NCI-H2029 (cell line): ENCODE results near the gene HAUS7.
"Not testable (repeated sequence)": the region's sequence is repeated elsewhere in the genome, so short reads cannot be mapped to it uniquely, and the experiment has no call there.

ENCODE experiments used
- DNase-seq: peaks from one replicate; lab custom pipeline; 2025; lab: John Stamatoyannopoulos, UW

HAUS7 gene

GRCh38 chrX:153408871-153409351 is 61.5 kb downstream of the HAUS7 start:
- DNase-seq, result no peak

DNA sequence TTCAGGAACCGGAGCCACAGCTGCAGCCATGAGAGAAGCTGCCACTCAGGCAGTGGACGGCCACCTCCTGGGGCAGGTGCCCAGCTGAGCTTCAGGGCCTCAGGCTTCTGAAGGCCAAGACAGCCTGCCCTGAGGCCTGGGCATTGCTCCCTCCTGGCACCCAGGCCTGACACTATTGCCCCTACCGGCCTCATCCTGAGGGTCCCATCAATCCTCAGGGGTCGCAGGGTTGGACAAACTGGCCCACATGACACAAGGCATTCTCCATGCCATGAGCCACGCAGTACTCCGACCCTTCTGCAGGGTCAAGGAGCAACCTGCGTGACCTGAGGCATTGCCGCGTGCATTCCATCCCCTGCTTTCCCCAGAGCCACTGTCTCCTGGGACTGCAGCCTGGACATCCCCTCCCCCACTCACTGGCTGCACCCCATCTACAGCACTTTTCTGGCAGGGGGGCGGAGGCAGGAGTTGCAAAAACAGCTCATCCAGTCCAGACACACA is 62.1 kb downstream of the HAUS7 start:
- DNase-seq, result no peak

GRCh38 chrX:153407736-153408135 is 62.6 kb downstream of the HAUS7 start:
- DNase-seq, result no peak

DNA sequence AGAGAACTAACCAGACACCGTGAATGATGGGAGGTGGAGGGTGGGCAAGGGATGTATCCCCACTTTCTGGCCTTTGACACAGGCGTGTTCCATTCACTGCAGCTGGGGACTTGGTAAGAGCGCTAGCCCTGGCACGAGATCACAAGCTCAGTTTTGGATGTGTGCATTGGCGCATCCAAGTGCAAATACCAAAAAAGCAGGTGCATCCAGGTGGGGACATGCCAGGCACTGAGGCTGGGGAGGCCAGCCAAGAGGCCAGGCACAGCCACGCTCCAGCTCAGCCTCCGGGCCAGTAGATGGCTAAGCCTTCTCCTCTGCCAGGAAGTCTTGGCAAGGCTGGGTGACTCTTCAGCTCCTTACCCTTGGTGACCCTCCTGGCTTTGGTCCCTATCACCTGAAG is 63.5 kb downstream of the HAUS7 start:
- DNase-seq, result peak; percentile 19

DNA sequence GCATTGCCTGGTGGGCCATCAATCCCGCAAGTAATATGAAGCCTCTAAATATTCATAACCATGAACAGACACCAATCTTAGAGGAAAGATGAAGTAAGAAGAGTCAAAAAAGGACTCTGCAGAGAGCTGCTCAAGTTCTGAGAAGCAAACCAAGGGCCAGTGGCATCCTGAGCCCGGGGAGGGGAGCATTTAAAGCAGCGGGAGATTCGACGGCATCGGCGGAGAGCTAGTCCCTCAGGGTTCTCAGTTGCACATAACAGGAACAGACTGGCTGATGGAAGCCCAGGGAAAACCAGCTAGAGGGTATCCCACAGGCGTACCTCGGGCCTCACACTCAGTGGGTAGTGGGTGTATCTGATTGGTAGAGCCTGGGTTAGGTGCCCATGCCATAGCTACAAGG is 64.4 kb downstream of the HAUS7 start:
- no peak for DNase-seq

- DNase-seq, result no peak
Measured at GRCh38 chrX:153405426-153405825, 65.0 kb downstream of the HAUS7 start.

DNA sequence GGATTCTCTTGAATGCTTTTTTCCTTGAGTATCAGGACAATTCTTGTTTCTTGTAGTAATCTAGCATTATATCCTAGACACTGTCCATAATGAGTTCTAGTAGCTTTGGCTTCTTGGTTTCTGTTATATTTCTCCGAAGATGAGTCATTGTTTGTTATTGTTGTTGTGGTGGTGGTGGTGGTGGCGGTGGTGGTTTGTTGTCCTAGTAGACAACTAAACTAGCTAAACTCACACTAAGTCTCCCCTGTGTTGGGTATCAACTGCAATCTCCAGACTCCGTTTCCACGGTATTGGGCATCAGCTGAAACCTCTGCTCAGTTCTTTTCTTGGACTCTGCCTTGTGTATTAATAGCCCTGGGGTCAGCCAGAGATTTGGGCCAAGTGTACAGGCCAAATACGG is 66.0 kb downstream of the HAUS7 start:
- DNase-seq, result not testable (repeated sequence)

GRCh38 chrX:153401133-153401764 is 69.1 kb downstream of the HAUS7 start, which contains the start of gene PNMA6E:
TSS of gene PNMA6E (minus strand) at chrX:153401350. CDS start at chrX:153398849, 2,501 bp downstream.
- no peak for DNase-seq

- no peak for DNase-seq
Measured at GRCh38 chrX:153400146-153401132, 69.9 kb downstream of the HAUS7 start.

- DNase-seq, result peak; percentile 13
Measured at GRCh38 chrX:153398275-153398960, 72.0 kb downstream of the HAUS7 start.
